Fibroblast of the aortic adventitia (primary cell): ENCODE measurements around the gene TEX13B. TPM values are rescaled to one million over a fixed set of nuclear protein-coding genes. Genes with fewer than 3 reads are reported as not detected.
"Not testable (repeated sequence)": the region's sequence is repeated elsewhere in the genome, so short reads cannot be mapped to it uniquely, and the experiment has no call there.

ENCODE experiments used
- DNase-seq: peaks from one replicate; pipeline ENCODE4 v3.0.0-alpha.2; 2010; ENCODE audit warnings: low read depth
- H3K4me3 ChIP-seq: 2 replicates; pipeline ENCODE4 v1.5.1; 2011; ENCODE audit warnings: low read depth, mild to moderate bottlenecking, control low read depth, low read length, moderate library complexity
- total RNA-seq: library from RNA; depleted of rRNA; stranded (reverse); fragments of >200 nt; gene quantifications from 2 replicates; pipeline ENCODE4 v1.2.3, GENCODE V29; 2012; ENCODE audit warnings: low replicate concordance
- TF ChIP-seq, protein P1 (sequence below): IDR thresholded peaks from 2 replicates; pipeline ENCODE4 v1.5.1; 2011; ENCODE audit warnings: mild to moderate bottlenecking, low read length, control low read depth, inconsistent platforms; ENCODE audit not compliant: insufficient read depth

The TEX13B gene
- total RNA-seq, 1 donor, result not detected

DNA sequence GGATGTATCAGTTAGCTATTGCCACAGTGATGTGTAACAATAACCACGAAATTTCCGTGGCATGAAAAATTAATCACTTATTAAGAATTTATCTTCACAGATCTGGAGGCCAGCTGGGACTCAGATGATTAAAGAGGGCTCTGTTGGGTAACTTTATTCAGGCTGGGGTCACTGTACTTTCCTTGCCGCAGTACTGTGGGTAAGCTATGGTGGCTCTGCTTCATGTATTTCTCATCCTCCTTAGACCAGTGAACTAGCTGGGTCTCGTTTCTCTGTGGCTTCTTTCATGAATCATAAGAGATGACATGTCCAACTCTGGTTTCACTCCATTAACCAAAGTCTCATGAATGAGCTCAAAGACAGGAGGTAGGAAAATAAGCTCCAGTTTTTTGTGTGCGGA, 13.5 kb downstream of the TEX13B start:
- TF ChIP-seq, protein P1, sequence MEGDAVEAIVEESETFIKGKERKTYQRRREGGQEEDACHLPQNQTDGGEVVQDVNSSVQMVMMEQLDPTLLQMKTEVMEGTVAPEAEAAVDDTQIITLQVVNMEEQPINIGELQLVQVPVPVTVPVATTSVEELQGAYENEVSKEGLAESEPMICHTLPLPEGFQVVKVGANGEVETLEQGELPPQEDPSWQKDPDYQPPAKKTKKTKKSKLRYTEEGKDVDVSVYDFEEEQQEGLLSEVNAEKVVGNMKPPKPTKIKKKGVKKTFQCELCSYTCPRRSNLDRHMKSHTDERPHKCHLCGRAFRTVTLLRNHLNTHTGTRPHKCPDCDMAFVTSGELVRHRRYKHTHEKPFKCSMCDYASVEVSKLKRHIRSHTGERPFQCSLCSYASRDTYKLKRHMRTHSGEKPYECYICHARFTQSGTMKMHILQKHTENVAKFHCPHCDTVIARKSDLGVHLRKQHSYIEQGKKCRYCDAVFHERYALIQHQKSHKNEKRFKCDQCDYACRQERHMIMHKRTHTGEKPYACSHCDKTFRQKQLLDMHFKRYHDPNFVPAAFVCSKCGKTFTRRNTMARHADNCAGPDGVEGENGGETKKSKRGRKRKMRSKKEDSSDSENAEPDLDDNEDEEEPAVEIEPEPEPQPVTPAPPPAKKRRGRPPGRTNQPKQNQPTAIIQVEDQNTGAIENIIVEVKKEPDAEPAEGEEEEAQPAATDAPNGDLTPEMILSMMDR, result no peak
- no peak for DNase-seq
- H3K4me3 ChIP-seq, result no peak overlapping the region

DNA sequence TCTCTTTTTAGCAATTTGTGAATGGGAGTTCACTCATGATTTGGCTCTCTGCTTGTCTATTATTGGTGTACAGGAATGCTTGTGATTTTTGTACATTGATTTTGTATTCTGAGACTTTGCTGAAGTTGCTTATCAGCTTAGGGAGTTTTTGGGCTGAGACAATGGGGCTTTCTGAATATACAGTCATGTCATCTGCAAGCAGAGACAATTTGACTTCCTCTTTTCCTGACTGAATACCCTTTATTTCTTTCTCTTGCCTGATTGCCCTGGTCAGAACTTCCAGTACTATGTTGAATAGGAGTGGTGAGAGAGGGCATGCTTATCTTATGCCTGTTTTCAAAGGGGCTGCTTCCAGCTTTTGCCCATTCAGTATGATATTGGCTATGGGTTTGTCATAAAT, 26.8 kb downstream of the TEX13B start:
- H3K4me3 ChIP-seq, DNase-seq: not testable (repeated sequence)

DNA sequence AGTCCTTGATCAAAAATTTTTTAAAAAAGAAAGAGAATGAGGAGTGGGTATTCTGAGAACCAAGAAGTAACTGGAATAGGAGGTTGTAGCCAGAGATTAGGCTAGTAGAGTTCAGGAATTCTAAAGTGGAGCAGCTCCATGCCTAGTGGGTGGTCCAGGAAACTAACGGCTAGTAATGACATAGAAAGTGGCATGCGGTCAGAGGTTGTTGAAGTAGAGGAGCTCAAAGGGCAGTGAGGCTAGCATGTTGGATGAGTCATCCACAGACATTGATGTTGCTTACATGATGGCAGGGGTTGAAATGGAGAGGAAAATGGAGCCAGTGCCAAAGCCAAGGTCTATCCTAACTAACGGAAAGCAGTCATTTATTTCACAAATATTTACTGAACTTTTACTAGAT, 42.1 kb downstream of the TEX13B start:
- H3K4me3 ChIP-seq, result no peak overlapping the region
- TF ChIP-seq, protein P1, result no peak
- DNase-seq, result no peak

DNA sequence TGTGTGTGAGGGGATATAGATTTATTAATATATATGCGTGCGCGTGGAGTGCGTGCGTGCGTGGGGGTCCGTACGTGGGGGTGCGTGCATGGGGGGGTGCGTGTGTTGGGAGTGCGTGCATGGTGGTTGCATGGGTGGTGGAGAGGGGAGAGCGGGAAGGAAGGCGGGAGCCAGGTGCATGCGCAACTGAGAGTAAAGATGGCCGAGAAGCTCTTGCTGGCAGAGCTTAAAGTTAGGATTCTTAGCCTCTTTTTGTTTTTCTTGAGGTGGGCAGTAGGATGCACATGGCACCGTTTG, 45.8 kb downstream of the TEX13B start:
- no peak overlapping the region for H3K4me3 ChIP-seq
- TF ChIP-seq, protein P1, result no peak
- DNase-seq, result no peak

DNA sequence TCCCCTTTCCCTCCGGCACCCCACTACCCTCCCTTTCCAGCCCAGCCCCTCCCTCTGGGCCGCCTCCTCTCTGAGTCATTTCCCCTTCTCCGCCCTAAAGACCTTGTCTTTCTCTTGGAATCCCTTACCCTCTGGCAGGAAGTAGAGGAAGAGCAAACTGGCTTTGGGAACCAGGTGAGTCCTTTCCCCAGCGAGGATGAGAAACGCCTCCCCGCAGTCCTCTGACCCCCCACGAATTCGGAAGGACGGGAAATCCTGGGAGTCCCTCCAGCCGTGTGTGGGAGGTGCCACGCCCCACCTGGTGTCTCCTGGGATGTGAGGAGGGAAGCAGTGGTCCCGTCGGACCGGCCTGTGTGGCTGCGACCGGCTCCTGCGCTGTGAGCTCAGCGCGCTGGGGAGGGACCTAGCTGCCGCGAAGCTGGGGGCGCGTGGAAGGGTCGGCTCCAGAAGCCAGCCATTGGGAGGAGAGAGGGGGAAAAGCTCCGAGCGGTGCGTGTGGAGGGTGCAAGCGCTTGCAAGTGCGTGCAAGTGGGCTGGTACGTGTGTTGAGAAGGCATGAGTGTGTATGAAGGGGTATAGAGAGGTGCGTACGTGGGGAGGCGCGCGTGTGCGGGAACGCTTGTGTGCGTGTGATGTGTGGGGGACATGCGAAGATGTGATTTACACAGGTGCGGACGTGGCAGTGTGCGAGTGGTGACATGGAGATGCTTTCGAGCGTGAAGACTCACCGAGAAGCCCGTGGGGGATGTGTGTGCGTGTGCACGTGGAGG, 46.3 kb downstream of the TEX13B start:
- peak overlapping the region; percentile 35 for H3K4me3 ChIP-seq
- no peak for DNase-seq
- TF ChIP-seq, protein P1, result no peak

DNA sequence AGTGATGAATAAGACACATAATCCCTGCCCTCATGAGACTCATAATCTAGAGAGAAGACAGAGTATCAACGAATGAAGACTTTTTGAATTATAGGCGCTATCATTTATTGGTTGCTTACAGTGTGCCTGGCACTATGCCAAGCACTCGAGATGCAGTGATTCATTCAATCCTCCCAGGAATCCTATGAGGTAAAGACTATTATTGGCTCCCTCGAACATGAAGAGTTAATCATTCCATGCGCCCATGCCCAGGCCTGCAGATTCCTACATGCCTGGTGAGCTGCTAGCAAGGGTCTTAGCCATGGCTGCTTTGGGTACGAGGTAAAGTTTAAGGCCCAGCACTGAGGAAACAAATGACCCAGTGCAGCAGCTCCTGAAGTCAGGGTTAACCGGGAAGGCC, 47.0 kb downstream of the TEX13B start:
- TF ChIP-seq, protein P1, result no peak
- H3K4me3 ChIP-seq, result no peak overlapping the region
- DNase-seq, result peak; percentile 17

DNA sequence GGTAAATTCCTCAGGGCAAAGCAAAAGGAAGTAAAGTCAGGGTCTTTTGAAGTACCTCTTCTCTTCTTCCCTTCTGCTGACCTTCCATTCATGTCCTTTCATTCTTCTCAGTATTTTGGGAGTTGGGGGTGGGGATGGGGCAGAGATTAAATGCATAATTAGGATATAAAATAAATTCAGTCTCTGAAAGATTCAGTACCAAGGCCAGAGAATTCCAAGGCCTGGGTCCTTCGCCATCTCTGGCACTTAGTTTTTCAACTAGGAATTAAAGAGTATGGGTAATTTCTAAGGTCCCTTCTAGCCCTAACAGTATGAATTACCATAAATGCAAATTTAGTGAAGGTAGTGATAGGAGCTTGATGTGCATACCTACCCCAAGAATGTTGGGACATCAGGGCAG, 47.9 kb downstream of the TEX13B start:
- TF ChIP-seq, protein P1, result no peak
- no peak for DNase-seq
- H3K4me3 ChIP-seq, result no peak overlapping the region

Other genes starting within 250 kb of the TEX13B start
- gene TSC22D3, start 206.6 kb downstream of the TEX13B start, total RNA-seq, result 13.3 and 45.9 TPM in 2 replicates
- gene NCBP2L, start 204.6 kb downstream of the TEX13B start, total RNA-seq, result not detected in 2 replicates
- gene MID2, start 156.5 kb downstream of the TEX13B start, total RNA-seq, result 5.1 and 14.6 TPM in 2 replicates
- 0.09 TPM in 1 of 2 replicates, not detected in the other for gene VSIG1, start 62.7 kb upstream of the TEX13B start, total RNA-seq
- gene PSMD10, start 109.2 kb upstream of the TEX13B start, total RNA-seq, result 57.5 and 80.8 TPM in 2 replicates
- 12.7 and 14.8 TPM in 2 replicates for gene ATG4A, start 109.4 kb upstream of the TEX13B start, total RNA-seq